OCI-LY7 (cell line): ENCODE results near the gene ARHGAP24. TPM values are rescaled to one million over a fixed set of nuclear protein-coding genes. Genes with fewer than 3 reads are reported as not detected.

Source experiments
- BruUV-seq: library from RNA; stranded (reverse); fragments of 400-500 nt; replicated peaks from 2 replicates; lab custom pipeline; 2021; lab: Mats Ljungman, UMichigan
- CTCF ChIA-PET: fragments of 300-600 bp; sonication (Branson Sonifier 250); formaldehyde crosslinking; loops from one replicate; lab custom pipeline; 2022; ENCODE audit warnings: antibody characterized with exemption; ENCODE audit not compliant: unreplicated experiment; lab: Charles Lee
- POLR2A ChIA-PET: fragments of 300-600 bp; sonication (Branson Sonifier 250); formaldehyde crosslinking; loops from one replicate; lab custom pipeline; 2022; ENCODE audit warnings: antibody characterized with exemption; lab: Charles Lee
- DNase-seq: peaks from one replicate; pipeline ENCODE4 v3.0.0-alpha.2; 2015; ENCODE audit warnings: low spot score
- H2AFZ ChIP-seq: fragments of 200-600 bp; sonication (generic), shearing (Covaris generic); 2 replicates; pipeline ENCODE4 v1.6.1; 2014; ENCODE audit warnings: mild to moderate bottlenecking, antibody characterized with exemption, low read length, moderate library complexity
- H3K27ac ChIP-seq: fragments of 200-600 bp; sonication (generic); 2 replicates; pipeline ENCODE4 v1.5.1; 2014; ENCODE audit warnings: mixed run types, low read depth, mild to moderate bottlenecking, moderate library complexity, low read length, inconsistent platforms; ENCODE audit not compliant: poor library complexity, severe bottlenecking
- H3K36me3 ChIP-seq: fragments of 200-600 bp; sonication (generic); 2 replicates; pipeline ENCODE4 v1.6.1; 2014; ENCODE audit warnings: mild to moderate bottlenecking, antibody characterized with exemption, low read length, moderate library complexity, mixed read lengths; ENCODE audit not compliant: insufficient read depth
- H3K4me1 ChIP-seq: fragments of 200-600 bp; sonication (generic); 2 replicates; pipeline ENCODE4 v1.5.1; 2014; ENCODE audit warnings: mild to moderate bottlenecking, low read length; ENCODE audit not compliant: insufficient read depth, poor library complexity, severe bottlenecking
- H3K4me2 ChIP-seq: fragments of 200-600 bp; sonication (generic); 2 replicates; pipeline ENCODE4 v1.6.1; 2014; ENCODE audit warnings: mild to moderate bottlenecking, low read length
- H3K4me3 ChIP-seq: fragments of 200-600 bp; sonication (generic); 2 replicates; pipeline ENCODE4 v1.5.1; 2014; ENCODE audit warnings: mild to moderate bottlenecking, low read depth, low read length; ENCODE audit not compliant: poor library complexity, severe bottlenecking
- H3K79me2 ChIP-seq: fragments of 200-600 bp; sonication (generic); 2 replicates; pipeline ENCODE4 v1.6.1; 2016; ENCODE audit warnings: low read depth, mild to moderate bottlenecking, low read length, moderate library complexity, mixed read lengths; ENCODE audit not compliant: insufficient read depth
- H3K9me2 ChIP-seq: fragments of 200-600 bp; sonication (generic); 2 replicates; pipeline ENCODE4 v1.6.1; 2016; ENCODE audit warnings: mild to moderate bottlenecking, low read length, mixed read lengths; ENCODE audit not compliant: insufficient read depth
- H3K9me3 ChIP-seq: fragments of 200-600 bp; sonication (generic); 2 replicates; pipeline ENCODE4 v1.6.1; 2014; ENCODE audit warnings: mild to moderate bottlenecking, mixed run types, low read length, mixed read lengths
- H4K20me1 ChIP-seq: fragments of 200-600 bp; sonication (generic); 2 replicates; pipeline ENCODE4 v1.6.1; 2014; ENCODE audit warnings: mild to moderate bottlenecking, antibody characterized with exemption, low read length, moderate library complexity, mixed read lengths; ENCODE audit not compliant: insufficient read depth
- CTCF ChIP-seq: fragments of 200-600 bp; sonication (generic); conservative IDR thresholded peaks from 2 replicates; pipeline ENCODE4 v1.5.1; 2014; ENCODE audit warnings: mild to moderate bottlenecking, antibody characterized with exemption, low read length, moderate library complexity, mixed read lengths
- EZH2phosphoT487 ChIP-seq: fragments of 200-600 bp; sonication (generic); IDR thresholded peaks from 2 replicates; pipeline ENCODE4 v1.6.1; 2018; ENCODE audit warnings: low read depth, borderline replicate concordance, mild to moderate bottlenecking, mixed run types, antibody characterized with exemption, low read length, moderate library complexity, mixed read lengths
- intact Hi-C: fragments of 100-400 bp; cut with micrococcal nuclease; formaldehyde crosslinking; loops from one replicate; pipeline ENCODE4 v1.10.0; 2022; ENCODE audit not compliant: unreplicated experiment
- total RNA-seq, 2 experiments: library from RNA; depleted of rRNA in 1 of 2; stranded (reverse); fragments of >200 nt in 1 of 2; shearing (Covaris generic) in 1 of 2; gene quantifications; 2 replicates each; pipeline ENCODE4 v1.2.3, GENCODE V29; 2014 to 2022

Gene ARHGAP24
- total RNA-seq, 2 experiments from 2014 or later, result 0.88 to 4.4 TPM

GRCh38 chr4:85773372-85773771 lies 298.4 kb downstream of the ARHGAP24 start:
- no peak overlapping the region for H3K4me3 ChIP-seq
- no peak for DNase-seq
- CTCF ChIA-PET, result no interaction called here
- intact Hi-C loops, result no loop called here
- no peak for TF ChIP-seq CTCF
- no peak for TF ChIP-seq EZH2phosphoT487
- H3K4me1 ChIP-seq, result peaks cover 11% of the 10 kb centered on the region
- no peak overlapping the region for H3K4me2 ChIP-seq
- H4K20me1 ChIP-seq, result no peaks in the 10 kb centered on the region
- POLR2A ChIA-PET, result interaction anchor here (0.5 kb wide), 1 partner anchor 47 kb away, joined by 6 read pairs; no protein-coding TSS in a partner anchor
- H2AFZ ChIP-seq, result no peak overlapping the region
- no peaks in the 10 kb centered on the region for H3K36me3 ChIP-seq
- no peaks in the 10 kb centered on the region for H3K9me3 ChIP-seq
- no TSS peak for BruUV-seq
- no peak overlapping the region for H3K27ac ChIP-seq
- no peaks in the 10 kb centered on the region for H3K79me2 ChIP-seq
- H3K9me2 ChIP-seq, result no peaks in the 10 kb centered on the region

DNA sequence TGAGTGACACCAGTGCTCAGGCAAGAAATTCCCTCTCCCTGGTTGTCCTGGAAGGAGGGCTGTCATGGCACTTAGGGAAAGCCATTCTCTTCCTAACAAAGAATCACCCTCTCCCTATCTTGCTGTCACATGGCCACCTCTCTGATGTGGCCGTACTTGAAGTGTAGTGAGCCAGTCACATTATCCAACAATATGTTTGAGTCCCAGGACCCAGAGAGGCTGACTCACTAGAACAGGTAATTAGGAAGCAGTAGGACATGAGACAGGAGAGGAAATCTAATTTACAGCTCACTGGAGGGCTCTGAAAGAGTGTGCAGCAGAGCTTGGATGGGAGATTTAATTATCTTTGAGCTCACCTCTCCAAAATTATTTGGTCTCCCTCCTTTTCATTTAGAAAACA lies 299.1 kb downstream of the ARHGAP24 start:
- Histone ChIP-seq H4K20me1 (no peaks in the 10 kb centered on the region), H3K9me2 (no peaks in the 10 kb centered on the region), H3K36me3 (no peaks in the 10 kb centered on the region), H3K27ac (no peak overlapping the region), H3K4me2 (no peak overlapping the region), H3K79me2 (no peaks in the 10 kb centered on the region), H2AFZ (no peak overlapping the region), H3K4me1 (peaks cover 18% of the 10 kb centered on the region), H3K9me3 (no peaks in the 10 kb centered on the region), H3K4me3 (no peak overlapping the region)
- intact Hi-C loops, result no loop called here
- BruUV-seq, result no TSS peak
- no peak for TF ChIP-seq CTCF
- no peak for TF ChIP-seq EZH2phosphoT487
- ChIA-PET CTCF (no interaction called here), POLR2A (interaction anchor here (1.0 kb wide), 1 partner anchor 118 kb away, joined by 3 read pairs; no protein-coding TSS in a partner anchor)
- DNase-seq, result no peak

GRCh38 chr4:85774489-85774888 lies 299.5 kb downstream of the ARHGAP24 start:
- Histone ChIP-seq H2AFZ (no peak overlapping the region), H3K4me2 (no peak overlapping the region), H3K9me2 (no peaks in the 10 kb centered on the region), H3K4me1 (peaks cover 22% of the 10 kb centered on the region), H3K4me3 (no peak overlapping the region), H3K27ac (no peak overlapping the region), H3K36me3 (no peaks in the 10 kb centered on the region), H4K20me1 (no peaks in the 10 kb centered on the region), H3K9me3 (no peaks in the 10 kb centered on the region), H3K79me2 (no peaks in the 10 kb centered on the region)
- no TSS peak for BruUV-seq
- no peak for DNase-seq
- POLR2A ChIA-PET, result interaction anchor here (1.0 kb wide), 1 partner anchor 118 kb away, joined by 3 read pairs; no protein-coding TSS in a partner anchor
- intact Hi-C loops, result no loop called here
- TF ChIP-seq CTCF (no peak), EZH2phosphoT487 (no peak)
- CTCF ChIA-PET, result no interaction called here
